Heart left ventricle (tissue), 16 donors: ENCODE results near the gene SLC4A4. TPM values are rescaled to one million over a fixed set of nuclear protein-coding genes. Genes with fewer than 3 reads are reported as not detected.

Experiments used
- ATAC-seq, 4 donors: fragments of 200-7000 bp; cut with Tn5 transposase; one replicate each; pipeline ENCODE4 v1.9.1; 2020 to 2022; ENCODE audit warnings: moderate library complexity in 4 of 4, mild to moderate bottlenecking in 3 of 4, moderate number of reproducible peaks in 1 of 4
- DNase-seq, 5 donors: peaks; one replicate each; pipeline ENCODE4 v3.0.0-alpha.2; 2020
- H3K27ac ChIP-seq, 12 donors: fragments of 200-600 bp; sonication (generic) in 4 of 12; one replicate each; pipeline versions ENCODE4 v1.5.0 to v1.8.0; 2016 to 2022; ENCODE audit warnings: mild to moderate bottlenecking in 2 of 12
- H3K27me3 ChIP-seq, 9 donors: fragments of 200-600 bp; sonication (generic) in 2 of 9; one replicate each; pipeline versions ENCODE4 v1.5.1 to v1.8.0; 2016 to 2022; ENCODE audit warnings: mild to moderate bottlenecking in 3 of 9
- H3K36me3 ChIP-seq, 9 donors: fragments of 200-600 bp; sonication (generic) in 2 of 9; one replicate each; pipeline versions ENCODE4 v1.5.0 to v1.8.0; 2018 to 2022; ENCODE audit warnings: mild to moderate bottlenecking in 2 of 9
- H3K4me1 ChIP-seq, 12 donors: fragments of 200-600 bp; sonication (generic) in 4 of 12; one replicate each; pipeline versions ENCODE4 v1.5.0 to v1.8.0; 2016 to 2022; ENCODE audit warnings: mild to moderate bottlenecking in 3 of 12
- H3K4me3 ChIP-seq, 12 donors: fragments of 200-600 bp; sonication (generic) in 4 of 12; one replicate each; pipeline versions ENCODE4 v1.5.0 to v1.8.0; 2017 to 2022; ENCODE audit warnings: mild to moderate bottlenecking in 9 of 12, moderate library complexity in 4 of 12
- H3K9me3 ChIP-seq, 12 donors: fragments of 200-600 bp; sonication (generic) in 4 of 12; one replicate each; pipeline versions ENCODE4 v1.5.0 to v1.8.0; 2016 to 2022; ENCODE audit warnings: mild to moderate bottlenecking in 1 of 12
- POLR2A ChIP-seq, 2 donors: fragments of 450-650 bp; IDR thresholded peaks; one replicate each; pipeline ENCODE4 v1.6.1; 2017; ENCODE audit warnings: antibody characterized with exemption in 2 of 2, mild to moderate bottlenecking in 2 of 2, moderate library complexity in 2 of 2
- WGBS, 4 donors: extraction: QIAGEN DNeasy Blood & Tissue Kit in 2 of 4; methylation state at CpG; one replicate each; pipeline versions ENCODE4 v1.1.5 to v1.1.7; 2013 to 2018; 5-methylcytosine and 5-hydroxymethylcytosine counted together
- intact Hi-C, 10 donors: fragments of 100-400 bp; cut with DNase I; formaldehyde crosslinking; loops; one replicate each; pipeline versions ENCODE4 v1.11.1 to v1.14.2; 2022
- polyA plus RNA-seq, 2 donors: library from polyadenylated mRNA; stranded (reverse); fragments of 200-250 nt; gene quantifications; one replicate each; pipeline ENCODE4 v1.2.3, GENCODE V29; 2013
- total RNA-seq, 9 donors: library from RNA; depleted of rRNA in 2 of 9; stranded (reverse); fragments of >200 nt in 2 of 9; fragmentation: NEBNext Ultra II Directional in 3 of 9; extraction: Animal tissue kit (Norgen Biotek cat#: 25700) in 3 of 9; gene quantifications; one replicate each; pipeline versions ENCODE4 v1.1.0 to v1.2.4, GENCODE V29; 2016 to 2023
- TF ChIP-seq, protein P1 (sequence below), 12 donors: fragments of 200-600 bp; sonication (generic) in 4 of 12; IDR thresholded peaks; one replicate each; pipeline versions ENCODE4 v1.5.0 to v1.8.0; 2018 to 2022; ENCODE audit warnings: antibody characterized with exemption in 12 of 12, mild to moderate bottlenecking in 5 of 12
- donor health status: ischemic (EF 13 %, LVEDD 7.1; RV severe dilation, severe dysfunction).
- donor health status: healthy with polysubstance abuse.
- donor health status: DM: no; HTN: yes; CAD: no.
- donor health status: DM: no; HTN: no; CAD: no.
- donor health status: ischemic (EF 25% LVEDD 6.9; RV normal size, moderate dysfunction).
- donor health status: ischemic (EF 25% LVEDD 5.7; RV mildly dilated, moderate dysfunction).
- donor health status: healthy.
- donor health status: DM: yes; HTN: yes; CAD: no.
- donor health status: ischemic (EF 35%, LVEDD 5.7; RV mildly dilated, moderate dysfunction).
- donor health status: nonischemic (EF 11% LVEDD 7.7; RV severe dilation, severe dysfunction).
- donor health status: DM: yes; HTN: yes; CAD: no.
- donor health status: PGD.
- donor health status: ischemic (EF 29% LVEDD 5.4; RV normal size, mild dysfunction).
- donor health status: nonischemic (EF 23%, LVEDD 6.1; RV moderate dilation, normal function).

The SLC4A4 gene
- total and polyA plus RNA-seq, 11 donors, result 3.7 to 48.0 (median 17.9) TPM

DNA sequence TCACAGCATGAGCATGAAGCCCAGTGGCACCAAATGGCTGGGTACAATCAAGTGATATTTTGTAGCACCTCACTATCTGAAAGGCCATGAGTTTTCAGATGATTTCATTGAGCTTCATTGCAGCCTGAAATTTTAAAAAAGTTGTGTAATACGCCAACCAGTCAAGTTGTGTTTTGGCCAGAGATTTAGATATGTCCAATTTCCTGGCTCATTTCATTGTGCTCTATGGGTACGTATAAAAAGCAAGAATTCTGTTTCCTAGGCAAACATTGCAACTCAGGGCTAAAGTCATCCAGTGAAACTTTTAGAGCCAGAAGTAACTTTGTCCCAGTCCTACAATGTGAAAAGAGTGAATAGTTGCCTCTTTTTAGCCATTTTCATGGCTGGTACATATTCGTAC is 232.5 kb downstream of the SLC4A4 start:
- Histone ChIP-seq H3K9me3 (no peaks in the 10 kb centered on the region), H3K4me3 (no peak overlapping the region), H3K27ac (no peak overlapping the region), H3K4me1 (no peaks in the 10 kb centered on the region), H3K27me3 (no peaks in the 10 kb centered on the region), H3K36me3 (peaks cover 0 to 9% (median 0%) of the 10 kb centered on the region in 9 donors)
- TF ChIP-seq, protein P1, sequence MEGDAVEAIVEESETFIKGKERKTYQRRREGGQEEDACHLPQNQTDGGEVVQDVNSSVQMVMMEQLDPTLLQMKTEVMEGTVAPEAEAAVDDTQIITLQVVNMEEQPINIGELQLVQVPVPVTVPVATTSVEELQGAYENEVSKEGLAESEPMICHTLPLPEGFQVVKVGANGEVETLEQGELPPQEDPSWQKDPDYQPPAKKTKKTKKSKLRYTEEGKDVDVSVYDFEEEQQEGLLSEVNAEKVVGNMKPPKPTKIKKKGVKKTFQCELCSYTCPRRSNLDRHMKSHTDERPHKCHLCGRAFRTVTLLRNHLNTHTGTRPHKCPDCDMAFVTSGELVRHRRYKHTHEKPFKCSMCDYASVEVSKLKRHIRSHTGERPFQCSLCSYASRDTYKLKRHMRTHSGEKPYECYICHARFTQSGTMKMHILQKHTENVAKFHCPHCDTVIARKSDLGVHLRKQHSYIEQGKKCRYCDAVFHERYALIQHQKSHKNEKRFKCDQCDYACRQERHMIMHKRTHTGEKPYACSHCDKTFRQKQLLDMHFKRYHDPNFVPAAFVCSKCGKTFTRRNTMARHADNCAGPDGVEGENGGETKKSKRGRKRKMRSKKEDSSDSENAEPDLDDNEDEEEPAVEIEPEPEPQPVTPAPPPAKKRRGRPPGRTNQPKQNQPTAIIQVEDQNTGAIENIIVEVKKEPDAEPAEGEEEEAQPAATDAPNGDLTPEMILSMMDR (IDR thresholded peaks at IDR 0.05), result no peak
- TF ChIP-seq POLR2A (IDR thresholded peaks at IDR 0.05), result no peak
- intact Hi-C loops, result no loop called here
- WGBS, 4 donors, result 76 to 88% (median 83%) methylated on average over 3 of the region's 3 CpGs
- ATAC-seq (no peak), DNase-seq (no peak)

DNA sequence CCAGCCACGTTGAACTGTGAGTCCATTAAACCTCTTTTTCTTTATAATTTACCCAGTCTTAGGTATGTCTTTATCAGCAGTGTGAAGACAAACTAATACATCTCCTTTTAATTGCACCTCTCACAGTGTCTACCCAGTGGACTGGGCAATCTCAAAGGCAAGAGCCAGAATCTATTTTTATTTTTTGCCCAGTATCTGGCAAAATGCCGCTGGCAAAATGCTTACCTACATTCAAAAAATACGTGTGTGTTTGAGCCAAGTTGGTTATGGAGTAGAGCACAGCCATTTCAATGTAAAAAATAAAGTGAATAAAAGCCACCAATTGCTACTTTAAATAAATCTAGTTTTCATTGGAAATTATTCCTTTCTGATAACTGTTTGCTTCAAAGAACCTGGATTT is 245.2 kb downstream of the SLC4A4 start:
- intact Hi-C loops, result no loop called here
- no peaks in the 10 kb centered on the region for H3K36me3 ChIP-seq
- peaks cover 0 to 10% (median 0%) of the 10 kb centered on the region in 12 donors for H3K9me3 ChIP-seq
- no peaks in the 10 kb centered on the region for H3K27me3 ChIP-seq
- no peak for ATAC-seq
- TF ChIP-seq, protein P1 (IDR thresholded peaks at IDR 0.05), result no peak
- no peak for TF ChIP-seq POLR2A (IDR thresholded peaks at IDR 0.05)
- no peak for DNase-seq
- H3K4me3 ChIP-seq, result no peak overlapping the region
- no peak overlapping the region for H3K27ac ChIP-seq
- 54 to 72% (median 62%) methylated on average over 3 of the region's 3 CpGs for WGBS, 4 donors
- H3K4me1 ChIP-seq, result no peaks in the 10 kb centered on the region

DNA sequence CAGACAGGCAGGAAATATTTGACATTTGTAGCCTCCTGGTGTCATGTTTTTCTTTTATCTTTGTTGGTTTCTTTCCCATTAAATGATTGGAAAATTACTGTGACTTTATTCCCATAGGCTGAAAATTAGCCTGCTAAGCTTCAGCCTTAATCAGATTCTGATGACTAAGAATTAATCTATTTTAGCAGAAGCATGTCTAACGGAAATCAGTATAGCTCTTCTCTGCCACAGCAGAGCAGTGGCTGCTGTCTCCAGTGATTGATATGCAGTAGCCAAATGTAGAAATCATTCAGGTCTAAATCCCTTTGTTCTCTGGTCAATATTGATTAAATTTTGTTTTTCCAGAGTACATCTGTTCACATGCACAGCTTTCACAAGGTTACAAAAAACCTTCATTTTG is 245.8 kb downstream of the SLC4A4 start:
- no peak for DNase-seq
- WGBS, 4 donors, result 43 to 52% (median 46%) methylated on average over 1 of the region's 1 CpG
- intact Hi-C loops, result no loop called here

DNA sequence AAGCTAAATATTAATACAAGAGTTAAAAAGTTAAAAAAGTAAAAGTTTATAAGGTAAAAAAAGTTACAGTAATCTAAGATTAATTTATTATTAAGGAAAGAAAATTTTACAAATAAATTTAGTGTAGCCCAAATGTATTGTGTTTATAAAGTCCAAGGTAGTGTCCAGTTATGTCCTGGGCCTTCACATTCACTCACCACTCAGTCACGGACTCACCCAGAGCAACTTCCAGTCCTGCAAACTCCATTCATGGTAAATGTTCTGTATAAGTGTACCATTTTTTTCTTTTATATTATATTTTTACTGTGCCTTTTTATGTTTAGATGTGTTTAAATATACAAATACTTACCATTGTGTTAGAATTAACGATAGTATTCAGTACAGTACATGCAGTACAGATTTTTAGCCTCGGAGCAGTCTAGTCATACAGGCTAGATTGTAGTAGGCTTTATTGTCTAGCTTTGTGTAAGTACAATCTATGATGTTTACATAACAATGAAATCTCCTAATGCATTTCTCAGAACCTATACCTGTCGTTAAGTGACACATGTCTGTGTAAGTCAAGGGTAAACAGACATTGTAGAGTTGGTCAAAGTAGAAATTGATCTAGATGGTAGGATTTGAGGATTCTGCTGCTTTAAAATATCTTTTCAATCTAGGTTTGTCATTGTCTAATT is 247.4 kb downstream of the SLC4A4 start:
- WGBS, 4 donors, result 65 to 91% (median 74%) methylated on average over 4 of the region's 4 CpGs
- DNase-seq (no peak), ATAC-seq (no peak)
- Histone ChIP-seq H3K4me1 (no peaks in the 10 kb centered on the region), H3K27me3 (no peaks in the 10 kb centered on the region), H3K9me3 (peaks cover 0 to 12% (median 0%) of the 10 kb centered on the region in 12 donors), H3K4me3 (no peak overlapping the region), H3K36me3 (no peaks in the 10 kb centered on the region), H3K27ac (no peak overlapping the region)
- intact Hi-C loops, result no loop called here
- TF ChIP-seq POLR2A (IDR thresholded peaks at IDR 0.05), result no peak
- TF ChIP-seq, protein P1 (IDR thresholded peaks at IDR 0.05), result no peak

More for the DNA sequence above, 245.8 kb downstream of the SLC4A4 start:
- no peaks in the 10 kb centered on the region for H3K36me3 ChIP-seq
- no peak for ATAC-seq
- H3K27me3 ChIP-seq, result no peaks in the 10 kb centered on the region
- H3K9me3 ChIP-seq, result peaks cover 0 to 12% (median 0%) of the 10 kb centered on the region in 12 donors
- no peak overlapping the region for H3K4me3 ChIP-seq
- H3K4me1 ChIP-seq, result no peaks in the 10 kb centered on the region
- TF ChIP-seq POLR2A (IDR thresholded peaks at IDR 0.05), result no peak
- TF ChIP-seq, protein P1 (IDR thresholded peaks at IDR 0.05), result no peak
- no peak overlapping the region for H3K27ac ChIP-seq
